Measurements from ENCODE around the gene PGGHG.
"Not testable (repeated sequence)": the region's sequence is repeated elsewhere in the genome, so short reads cannot be mapped to it uniquely, and the experiment has no call there.

Gene PGGHG

GRCh38 chr11:316031-316701 lies 27.2 kb downstream of the PGGHG start:
- DNase-seq, result peak; percentile 62

GRCh38 chr11:316891-317301 lies 28.0 kb downstream of the PGGHG start:
- DNase-seq, result peak; percentile 50

GRCh38 chr11:317668-318404 lies 28.9 kb downstream of the PGGHG start:
- DNase-seq, result not testable (repeated sequence)

GRCh38 chr11:318405-319120 lies 29.6 kb downstream of the PGGHG start:
- not testable (repeated sequence) for DNase-seq

- not testable (repeated sequence) for DNase-seq
These were observed 30.4 kb downstream of the PGGHG start for GRCh38 chr11:319121-319887.

- not testable (repeated sequence) for DNase-seq
These were observed 31.0 kb downstream of the PGGHG start for GRCh38 chr11:319888-320273.

GRCh38 chr11:324156-324555 lies 35.2 kb downstream of the PGGHG start:
- no peak for DNase-seq

GRCh38 chr11:324593-325517 lies 35.9 kb downstream of the PGGHG start:
- not testable (repeated sequence) for DNase-seq

GRCh38 chr11:325796-326591 lies 37.1 kb downstream of the PGGHG start:
- DNase-seq, result no peak

GRCh38 chr11:326592-326841 lies 37.6 kb downstream of the PGGHG start:
- DNase-seq, result no peak

GRCh38 chr11:326842-327580 lies 38.1 kb downstream of the PGGHG start:
- peak; percentile 85 for DNase-seq

GRCh38 chr11:327581-327923 lies 38.6 kb downstream of the PGGHG start:
- no peak for DNase-seq

GRCh38 chr11:328012-328411 lies 39.1 kb downstream of the PGGHG start:
- DNase-seq, result no peak

GRCh38 chr11:328516-329100 lies 39.7 kb downstream of the PGGHG start:
- not testable (repeated sequence) for DNase-seq

GRCh38 chr11:329886-330253 lies 40.9 kb downstream of the PGGHG start:
- DNase-seq, result no peak

- DNase-seq, result no peak
These were observed 41.4 kb downstream of the PGGHG start for GRCh38 chr11:330307-330693.

- no peak for DNase-seq
These were observed 41.9 kb downstream of the PGGHG start for GRCh38 chr11:330694-331357.

GRCh38 chr11:331358-332060 lies 42.6 kb downstream of the PGGHG start:
- no peak for DNase-seq
